Cardiac muscle cell (in vitro differentiated cells and primary cell): ENCODE measurements around the gene CTH. TPM values are rescaled to one million over a fixed set of nuclear protein-coding genes. Genes with fewer than 3 reads are reported as not detected.

Source experiments
- DNase-seq, 2 donors: peaks; one replicate each; pipeline versions ENCODE4 v3.0.0 to v3.0.0-alpha.2; 2010 to 2017; ENCODE audit warnings: low read depth in 1 of 2, low spot score in 1 of 2
- H3K27ac ChIP-seq: fragments of 200-600 bp; sonication (generic); 2 replicates; pipeline ENCODE4 v1.5.1; 2016
- H3K27me3 ChIP-seq: fragments of 200-600 bp; sonication (generic); 2 replicates; pipeline ENCODE4 v1.6.0; 2016; ENCODE audit warnings: control low read depth
- H3K36me3 ChIP-seq: fragments of 200-600 bp; sonication (generic); 2 replicates; pipeline ENCODE4 v1.5.1; 2016; ENCODE audit warnings: control low read depth
- H3K4me1 ChIP-seq: fragments of 200-600 bp; sonication (generic); 2 replicates; pipeline ENCODE4 v1.8.1; 2017; ENCODE audit warnings: low read depth, mild to moderate bottlenecking, mixed run types
- H3K4me3 ChIP-seq: fragments of 200-600 bp; sonication (generic); 2 replicates; pipeline ENCODE4 v1.5.1; 2016; ENCODE audit warnings: mild to moderate bottlenecking
- H3K9me3 ChIP-seq: fragments of 200-600 bp; sonication (generic); 2 replicates; pipeline ENCODE4 v1.5.1; 2017; ENCODE audit warnings: low read depth, mild to moderate bottlenecking, control low read depth
- CTCF ChIP-seq: IDR thresholded peaks from 2 replicates; pipeline ENCODE4 v1.5.1; 2012; ENCODE audit warnings: low read depth, mild to moderate bottlenecking, low read length
- polyA plus RNA-seq: library from polyadenylated mRNA; unstranded; fragments of >200 nt; fragmentation: Nextera tagmentation; extraction: Ambion mirVana; gene quantifications from 2 replicates; pipeline ENCODE4 v1.2.1, GENCODE V29; 2016
- total RNA-seq: library from RNA; depleted of rRNA; stranded (reverse); fragments of >200 nt; gene quantifications from 2 replicates; pipeline ENCODE4 v1.2.3, GENCODE V29; 2016

The CTH gene
- total and polyA plus RNA-seq, 2 experiments from 2014 or later = 4.0 to 4.8 TPM

- TF ChIP-seq CTCF = no peak
- H3K27ac ChIP-seq = no peak overlapping the region
These were observed 10.7 kb upstream of the CTH start for GRCh38 chr1:70400335-70400734.

GRCh38 chr1:70401974-70402373 is 9.1 kb upstream of the CTH start:
- Histone ChIP-seq H3K9me3 (no peaks in the 10 kb centered on the region), H3K4me3 (no peak overlapping the region), H3K36me3 (no peaks in the 10 kb centered on the region), H3K27me3 (no peaks in the 10 kb centered on the region), H3K27ac (no peak overlapping the region), H3K4me1 (no peaks in the 10 kb centered on the region)
- DNase-seq = no peak
- TF ChIP-seq CTCF = no peak

More at GRCh38 chr1:70400335-70400734, 10.7 kb upstream of the CTH start:
- DNase-seq = no peak
- Histone ChIP-seq H3K4me3 (no peak overlapping the region), H3K36me3 (no peaks in the 10 kb centered on the region), H3K4me1 (no peaks in the 10 kb centered on the region), H3K27me3 (no peaks in the 10 kb centered on the region), H3K9me3 (no peaks in the 10 kb centered on the region)

GRCh38 chr1:70403759-70404158 is 7.3 kb upstream of the CTH start:
- H3K27ac ChIP-seq = no peak overlapping the region

GRCh38 chr1:70405780-70406416 is 5.2 kb upstream of the CTH start:
- Histone ChIP-seq H3K9me3 (no peaks in the 10 kb centered on the region), H3K27me3 (no peaks in the 10 kb centered on the region), H3K4me3 (no peak overlapping the region), H3K36me3 (no peaks in the 10 kb centered on the region), H3K4me1 (peaks cover 5% of the 10 kb centered on the region), H3K27ac (no peak overlapping the region)
- DNase-seq = no peak
- no peak for TF ChIP-seq CTCF

More at GRCh38 chr1:70403759-70404158, 7.3 kb upstream of the CTH start:
- Histone ChIP-seq H3K4me1 (no peaks in the 10 kb centered on the region), H3K36me3 (no peaks in the 10 kb centered on the region), H3K27me3 (no peaks in the 10 kb centered on the region), H3K9me3 (no peaks in the 10 kb centered on the region), H3K4me3 (no peak overlapping the region)
- no peak for DNase-seq
- TF ChIP-seq CTCF = no peak

DNA sequence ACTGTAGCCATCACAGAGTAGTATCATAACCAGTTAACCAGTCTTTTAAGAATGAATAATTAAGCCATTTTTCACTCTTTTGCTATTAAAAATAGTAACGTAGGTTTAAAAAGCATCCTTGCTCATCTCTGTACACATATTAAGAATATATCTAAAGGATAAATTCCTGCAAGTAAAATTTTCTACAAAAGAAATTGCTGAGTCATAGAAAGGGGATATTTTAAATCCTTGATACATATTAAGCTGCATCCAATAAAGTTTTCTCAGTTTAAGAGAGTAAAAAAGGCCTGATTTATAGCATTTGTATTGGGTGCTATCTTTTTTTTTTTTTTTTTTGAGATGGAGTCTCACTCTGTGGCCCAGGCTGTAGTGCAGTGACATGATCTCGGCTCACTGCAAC is 1.9 kb upstream of the CTH start:
- no peaks in the 10 kb centered on the region for H3K27me3 ChIP-seq
- H3K36me3 ChIP-seq = no peaks in the 10 kb centered on the region
- no peak overlapping the region for H3K4me3 ChIP-seq
- H3K27ac ChIP-seq = no peak overlapping the region
- DNase-seq = no peak
- no peaks in the 10 kb centered on the region for H3K9me3 ChIP-seq
- peaks cover 5% of the 10 kb centered on the region for H3K4me1 ChIP-seq
- no peak for TF ChIP-seq CTCF
